HG02642 (cell line): ENCODE measurements around the gene RTEL1.

Experiments used
- ATAC-seq: cut with Tn5 transposase; IDR thresholded peaks from one replicate; pipeline ENCODE4 v1.9.1; 2021; ENCODE audit warnings: mild to moderate bottlenecking; ENCODE audit not compliant: unreplicated experiment, poor library complexity

RTEL1 gene

DNA sequence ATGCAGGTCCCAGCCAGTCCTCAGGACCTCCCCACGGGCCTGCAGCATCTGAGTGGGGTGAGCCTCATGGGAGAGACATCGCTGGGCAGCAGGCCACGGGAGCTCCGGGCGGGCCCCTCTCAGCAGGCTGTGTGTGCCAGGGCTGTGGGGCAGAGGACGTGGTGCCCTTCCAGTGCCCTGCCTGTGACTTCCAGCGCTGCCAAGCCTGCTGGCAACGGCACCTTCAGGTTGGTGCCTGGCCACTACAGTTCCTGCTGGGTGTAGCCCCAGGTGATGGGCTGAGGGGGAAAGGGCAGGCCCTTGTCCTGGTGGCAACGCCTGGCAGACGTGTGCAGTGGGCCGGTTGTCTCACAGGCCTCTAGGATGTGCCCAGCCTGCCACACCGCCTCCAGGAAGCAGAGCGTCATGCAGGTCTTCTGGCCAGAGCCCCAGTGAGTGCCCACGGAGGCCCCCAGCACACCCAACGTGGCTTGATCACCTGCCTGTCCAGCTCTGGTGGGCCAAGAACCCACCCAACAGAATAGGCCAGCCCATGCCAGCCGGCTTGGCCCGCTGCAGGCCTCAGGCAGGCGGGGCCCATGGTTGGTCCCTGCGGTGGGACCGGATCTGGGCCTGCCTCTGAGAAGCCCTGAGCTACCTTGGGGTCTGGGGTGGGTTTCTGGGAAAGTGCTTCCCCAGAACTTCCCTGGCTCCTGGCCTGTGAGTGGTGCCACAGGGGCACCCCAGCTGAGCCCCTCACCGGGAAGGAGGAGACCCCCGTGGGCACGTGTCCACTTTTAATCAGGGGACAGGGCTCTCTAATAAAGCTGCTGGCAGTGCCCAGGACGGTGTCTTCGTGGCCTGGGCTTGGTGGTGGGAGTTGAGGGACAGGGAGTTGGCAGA, 37.6 kb downstream of the RTEL1 start:
- ATAC-seq = no peak

DNA sequence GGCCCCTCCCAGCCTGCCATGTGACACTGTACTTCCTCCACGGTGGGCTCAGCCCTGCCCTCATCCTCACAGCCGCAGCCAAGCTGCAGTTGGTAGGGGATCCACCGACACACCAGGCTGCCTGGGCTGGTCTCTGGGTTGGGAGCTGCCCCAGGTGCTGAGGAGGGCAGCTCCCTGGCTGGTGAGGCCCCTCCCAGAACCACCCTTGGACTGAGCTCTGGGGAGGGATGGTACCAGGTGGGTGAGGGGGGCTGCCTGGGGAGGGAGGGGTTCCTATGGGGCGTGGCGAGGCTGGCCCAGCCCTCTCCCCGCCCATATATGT, 38.2 kb downstream of the RTEL1 start:
- no peak for ATAC-seq

GRCh38 chr20:63696628-63697356, 38.7 kb downstream of the RTEL1 start, which contains the start of gene TNFRSF6B:
TNFRSF6B (plus strand) TSS chr20:63696652; CDS start chr20:63696768, 116 bp downstream.
- ATAC-seq = no peak

- ATAC-seq = no peak
Measured at GRCh38 chr20:63697357-63697867, 39.3 kb downstream of the RTEL1 start.

DNA sequence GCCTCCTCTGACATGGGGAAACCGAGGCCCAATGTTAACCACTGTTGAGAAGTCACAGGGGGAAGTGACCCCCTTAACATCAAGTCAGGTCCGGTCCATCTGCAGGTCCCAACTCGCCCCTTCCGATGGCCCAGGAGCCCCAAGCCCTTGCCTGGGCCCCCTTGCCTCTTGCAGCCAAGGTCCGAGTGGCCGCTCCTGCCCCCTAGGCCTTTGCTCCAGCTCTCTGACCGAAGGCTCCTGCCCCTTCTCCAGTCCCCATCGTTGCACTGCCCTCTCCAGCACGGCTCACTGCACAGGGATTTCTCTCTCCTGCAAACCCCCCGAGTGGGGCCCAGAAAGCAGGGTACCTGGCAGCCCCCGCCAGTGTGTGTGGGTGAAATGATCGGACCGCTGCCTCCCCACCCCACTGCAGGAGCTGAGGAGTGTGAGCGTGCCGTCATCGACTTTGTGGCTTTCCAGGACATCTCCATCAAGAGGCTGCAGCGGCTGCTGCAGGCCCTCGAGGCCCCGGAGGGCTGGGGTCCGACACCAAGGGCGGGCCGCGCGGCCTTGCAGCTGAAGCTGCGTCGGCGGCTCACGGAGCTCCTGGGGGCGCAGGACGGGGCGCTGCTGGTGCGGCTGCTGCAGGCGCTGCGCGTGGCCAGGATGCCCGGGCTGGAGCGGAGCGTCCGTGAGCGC, 39.9 kb downstream of the RTEL1 start:
- ATAC-seq = no peak

DNA sequence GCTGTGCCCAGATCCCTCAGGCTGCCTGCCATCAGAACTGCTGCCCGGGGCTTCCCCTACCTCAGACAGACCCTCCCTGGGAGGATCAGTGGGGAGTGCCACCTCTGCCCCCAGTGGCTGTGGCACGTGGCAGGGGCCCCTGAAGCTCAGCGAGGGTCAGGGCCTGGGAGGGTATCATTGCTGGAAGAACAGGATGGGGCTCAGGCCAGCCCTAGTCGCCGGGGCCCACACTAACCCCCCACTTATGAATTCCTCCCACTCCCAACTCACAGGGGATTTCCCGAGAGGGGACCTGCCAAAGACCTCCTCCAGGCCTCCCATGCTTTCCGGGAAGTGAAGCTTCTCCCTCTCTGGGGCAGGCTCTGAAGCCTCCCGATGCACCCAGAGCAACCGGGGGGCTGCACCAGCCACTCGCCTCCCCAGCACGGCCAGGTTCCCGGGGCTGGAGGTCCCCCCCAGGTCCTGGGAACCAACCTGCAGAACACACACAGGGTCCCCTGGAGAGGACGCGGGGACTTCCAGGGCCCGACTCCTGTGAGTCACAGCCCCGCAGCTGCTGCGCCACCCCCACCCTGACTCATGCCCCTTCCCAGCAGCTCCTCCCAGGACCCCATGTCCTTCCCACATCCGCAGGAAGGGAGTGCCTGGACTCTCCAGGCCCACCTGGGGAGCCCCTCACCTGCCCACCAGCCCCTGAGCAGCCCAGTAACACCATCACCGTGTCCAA, 40.8 kb downstream of the RTEL1 start:
- no peak for ATAC-seq

DNA sequence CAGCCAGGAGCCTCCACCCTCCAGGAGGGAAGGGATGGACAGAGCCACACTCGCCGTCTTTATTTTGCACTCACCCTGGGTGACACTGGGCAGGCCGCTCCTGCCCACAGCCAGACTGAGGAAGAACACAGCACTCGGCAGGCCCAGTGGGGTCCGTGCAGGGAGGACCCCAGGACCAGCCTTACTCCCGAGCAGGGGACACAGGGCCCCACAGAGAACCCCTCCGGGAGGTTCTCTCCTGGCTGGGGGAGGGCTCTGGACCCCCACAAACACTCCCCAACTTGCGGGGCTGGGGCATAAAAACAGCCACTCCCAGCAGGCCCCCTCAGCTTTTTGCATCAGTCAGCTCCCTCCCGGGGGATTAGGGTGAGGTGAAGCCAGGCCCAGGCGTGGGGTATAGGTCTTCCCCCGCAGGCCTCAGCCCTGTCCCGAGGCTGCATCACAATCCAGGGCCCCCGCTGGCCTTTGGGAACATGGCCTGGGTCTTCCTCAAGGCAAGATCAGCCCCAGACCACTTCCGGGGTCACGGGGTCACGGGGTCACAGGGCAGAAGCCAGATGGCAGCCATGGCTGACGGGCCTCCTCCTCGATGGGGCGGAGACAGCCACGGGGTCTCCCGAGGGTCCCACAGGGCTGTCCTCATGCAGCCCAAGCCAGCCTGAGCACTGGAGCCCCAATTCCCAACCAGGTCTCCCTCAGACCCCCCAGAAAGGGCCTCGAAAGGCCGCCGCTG, 41.5 kb downstream of the RTEL1 start:
- ATAC-seq = no peak

- no peak for ATAC-seq
Measured at GRCh38 chr20:63700199-63701050, 42.3 kb downstream of the RTEL1 start.

DNA sequence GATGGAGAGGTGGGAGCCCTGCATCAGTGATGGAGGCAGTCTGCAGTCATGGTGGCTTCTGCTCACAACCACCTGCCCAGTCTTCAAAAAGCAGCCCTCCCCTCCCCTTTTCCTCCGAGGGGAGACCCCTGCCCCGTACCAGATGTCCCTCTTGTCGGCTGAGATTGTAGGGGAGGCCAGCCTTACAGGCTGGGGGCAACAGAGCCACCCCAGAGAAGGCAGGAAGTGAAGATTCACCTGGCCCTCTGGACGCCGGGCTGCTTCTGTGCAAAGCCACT, 42.9 kb downstream of the RTEL1 start:
- ATAC-seq = no peak

GRCh38 chr20:63701329-63702035, 43.4 kb downstream of the RTEL1 start:
- no peak for ATAC-seq

- ATAC-seq = no peak
Measured at GRCh38 chr20:63702036-63702665, 44.0 kb downstream of the RTEL1 start.

DNA sequence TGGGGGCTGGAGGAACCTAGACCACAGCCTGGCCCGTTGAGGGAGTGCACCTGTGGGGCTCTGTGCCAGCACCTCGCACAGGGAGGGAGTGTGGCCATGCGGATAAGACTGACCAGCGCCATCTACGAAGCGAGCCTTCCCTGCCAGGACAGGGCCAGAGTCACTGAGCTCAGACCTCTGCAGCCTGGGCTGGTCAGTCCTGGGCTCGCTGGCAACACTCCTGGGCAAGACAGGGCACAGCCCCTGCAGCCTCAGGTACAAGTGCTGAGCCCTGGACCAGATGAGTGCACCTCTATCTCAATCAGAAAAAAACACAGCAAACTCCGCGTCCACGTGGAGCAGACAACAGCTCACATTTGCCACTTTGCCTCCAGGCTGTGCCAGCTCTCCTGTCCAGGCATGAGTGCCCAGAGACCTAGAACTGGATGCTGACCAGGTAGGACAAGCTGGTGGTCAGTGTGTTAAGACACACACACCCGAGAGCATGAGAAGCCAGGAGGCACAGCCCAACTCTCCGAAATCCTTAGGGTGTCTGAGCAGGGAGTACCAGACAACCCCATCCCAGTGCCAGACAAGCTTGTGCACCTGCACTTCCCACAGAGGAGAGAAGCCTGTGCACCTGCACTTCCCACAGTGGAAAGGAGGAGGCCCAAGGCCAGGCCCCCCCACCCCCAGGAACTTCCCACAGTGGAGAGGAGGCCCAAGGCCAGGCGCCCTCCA, 44.8 kb downstream of the RTEL1 start:
- ATAC-seq = no peak

GRCh38 chr20:63703471-63703975, 45.4 kb downstream of the RTEL1 start:
- ATAC-seq = no peak

- ATAC-seq = no peak
Measured at GRCh38 chr20:63703976-63704748, 46.0 kb downstream of the RTEL1 start.

- ATAC-seq = no peak
Measured at GRCh38 chr20:63704749-63705117, 46.6 kb downstream of the RTEL1 start.

GRCh38 chr20:63705232-63706026, 47.3 kb downstream of the RTEL1 start:
- no peak for ATAC-seq
